HG03565 (cell line): ENCODE data around the gene ADAM19.

Experiments used
- ATAC-seq: cut with Tn5 transposase; IDR thresholded peaks from one replicate; pipeline ENCODE4 v1.9.1; 2021; ENCODE audit warnings: mild to moderate bottlenecking, moderate library complexity; ENCODE audit not compliant: unreplicated experiment

Gene ADAM19

DNA sequence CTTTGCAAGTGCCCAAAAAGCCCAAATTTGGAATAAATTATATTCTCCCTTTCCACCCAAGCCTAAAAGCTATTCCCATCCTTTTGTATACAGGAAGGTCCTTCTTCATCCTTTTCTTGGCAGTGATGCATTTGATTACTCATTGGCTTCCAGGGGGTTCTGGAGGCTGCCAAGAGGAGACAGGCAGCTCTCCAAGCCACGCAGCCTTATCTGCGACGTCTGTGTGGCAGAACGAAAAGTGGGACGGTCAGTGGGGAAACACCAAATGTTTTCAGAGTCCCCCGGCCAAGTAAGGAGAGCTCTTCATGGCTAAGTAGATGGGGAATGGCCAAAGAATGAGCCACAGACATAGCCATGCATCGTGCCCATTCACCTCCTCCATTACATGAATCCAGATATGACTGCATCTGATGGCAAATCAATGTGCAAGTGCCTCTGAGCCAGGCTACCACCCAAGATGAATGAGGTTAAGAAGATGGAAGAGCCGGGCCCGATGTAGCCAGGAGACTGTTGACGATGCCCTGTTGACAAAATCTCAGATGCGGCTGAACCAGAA lies 12.1 kb downstream of the ADAM19 start:
- ATAC-seq = no peak

DNA sequence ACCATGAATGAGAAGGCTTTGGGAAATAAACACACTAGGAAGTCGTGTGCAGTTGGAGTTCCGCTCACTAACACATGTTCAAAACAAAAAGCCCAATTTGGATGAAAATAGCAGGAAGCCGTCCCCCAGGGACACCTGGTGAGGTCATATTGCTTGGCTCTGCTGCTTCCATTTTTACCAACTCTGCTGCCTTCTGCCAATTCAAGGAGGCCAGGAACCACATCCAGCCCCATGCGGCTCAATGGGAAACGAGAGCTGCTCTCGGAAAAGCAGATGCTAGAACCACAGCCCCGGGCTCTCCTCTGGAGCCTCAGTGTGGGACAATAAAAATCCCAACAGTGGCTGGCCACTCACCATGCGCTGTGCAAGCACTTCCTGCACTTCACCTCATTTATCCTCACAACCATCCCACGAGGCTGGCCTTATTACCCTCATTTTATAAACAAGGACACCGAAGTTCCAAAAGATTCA lies 13.4 kb downstream of the ADAM19 start:
- no peak for ATAC-seq

DNA sequence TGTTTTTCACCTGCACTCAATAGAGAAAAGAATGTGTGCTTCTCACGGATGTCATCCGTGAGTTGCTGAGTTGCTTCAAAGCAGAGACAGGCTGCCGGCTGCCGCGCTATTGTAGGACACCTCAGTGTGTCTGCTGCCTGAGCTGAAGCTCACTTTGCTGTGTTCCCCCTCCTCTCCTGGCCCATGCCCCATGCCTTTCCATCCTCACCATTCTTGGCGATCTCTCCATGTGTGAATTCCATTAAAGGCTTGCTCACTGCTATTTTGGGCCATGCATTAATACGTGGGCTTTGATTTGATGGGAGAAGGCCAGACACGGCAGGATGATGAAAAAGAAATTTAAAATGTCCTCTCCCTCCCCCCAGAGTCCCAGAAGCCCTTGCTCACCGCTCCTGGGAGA lies 14.5 kb downstream of the ADAM19 start:
- no peak for ATAC-seq

DNA sequence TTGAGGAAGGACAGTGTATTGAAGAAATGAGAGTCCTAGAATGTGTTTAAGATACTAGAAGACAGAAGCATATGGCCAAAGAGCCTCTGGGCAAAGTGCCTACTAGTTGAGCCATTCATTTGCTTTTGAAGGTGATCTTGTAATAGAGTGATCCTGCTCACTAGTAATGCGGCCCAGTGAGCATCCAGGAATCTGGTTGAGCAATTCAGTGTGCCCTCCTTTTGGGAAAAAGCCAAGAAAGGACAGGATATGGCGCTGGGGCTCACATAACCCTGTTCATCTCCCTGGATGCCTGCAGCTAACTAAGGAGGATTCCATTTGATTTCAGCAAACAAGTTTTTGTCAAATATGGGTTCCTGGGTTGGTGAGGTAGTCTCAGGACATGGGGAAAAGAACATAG lies 16.3 kb downstream of the ADAM19 start:
- no peak for ATAC-seq

DNA sequence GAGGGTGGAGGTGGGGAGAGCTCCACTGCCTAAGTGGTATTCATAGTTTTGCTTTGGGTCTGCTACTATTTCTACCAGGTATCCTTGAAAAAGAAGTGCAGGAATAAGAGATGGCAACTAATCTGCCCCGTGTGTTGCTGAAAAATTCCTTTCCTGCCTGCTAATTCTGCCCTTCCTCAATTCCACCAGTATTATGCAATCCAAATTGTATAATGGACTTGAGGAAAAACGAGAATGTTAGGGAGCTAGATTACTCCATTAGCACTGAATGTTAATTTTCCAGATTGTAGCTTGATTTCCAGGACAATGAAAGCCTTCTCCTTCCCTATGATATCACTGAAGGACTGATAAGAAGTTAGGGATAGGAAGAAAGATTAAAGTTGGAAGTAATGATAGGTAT lies 16.9 kb downstream of the ADAM19 start:
- no peak for ATAC-seq

DNA sequence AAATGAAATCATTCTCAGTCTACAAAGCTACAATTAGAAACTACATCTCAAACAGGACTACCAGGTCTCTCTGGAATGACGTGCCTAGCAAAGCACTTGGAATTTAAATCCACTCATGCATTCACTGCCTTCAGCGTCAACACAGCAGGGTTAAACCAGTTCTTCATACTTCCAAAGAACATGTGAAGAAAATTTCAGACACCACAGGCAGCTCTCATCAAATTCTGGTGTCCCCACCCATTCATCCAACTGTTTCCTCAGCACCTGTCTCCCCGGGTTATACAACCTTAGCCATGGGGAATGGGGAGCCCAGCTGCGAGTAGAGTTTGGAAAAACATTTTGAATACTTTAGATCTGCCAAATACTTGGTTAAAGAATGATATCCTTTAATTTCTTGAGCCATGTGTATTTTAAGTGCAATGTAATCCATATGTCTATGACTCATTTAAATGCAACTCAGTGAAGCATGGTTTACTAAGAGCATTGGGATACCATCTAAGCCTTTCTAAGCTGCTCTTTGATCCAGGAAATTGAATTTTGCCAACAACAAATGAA lies 17.5 kb downstream of the ADAM19 start:
- no peak for ATAC-seq

DNA sequence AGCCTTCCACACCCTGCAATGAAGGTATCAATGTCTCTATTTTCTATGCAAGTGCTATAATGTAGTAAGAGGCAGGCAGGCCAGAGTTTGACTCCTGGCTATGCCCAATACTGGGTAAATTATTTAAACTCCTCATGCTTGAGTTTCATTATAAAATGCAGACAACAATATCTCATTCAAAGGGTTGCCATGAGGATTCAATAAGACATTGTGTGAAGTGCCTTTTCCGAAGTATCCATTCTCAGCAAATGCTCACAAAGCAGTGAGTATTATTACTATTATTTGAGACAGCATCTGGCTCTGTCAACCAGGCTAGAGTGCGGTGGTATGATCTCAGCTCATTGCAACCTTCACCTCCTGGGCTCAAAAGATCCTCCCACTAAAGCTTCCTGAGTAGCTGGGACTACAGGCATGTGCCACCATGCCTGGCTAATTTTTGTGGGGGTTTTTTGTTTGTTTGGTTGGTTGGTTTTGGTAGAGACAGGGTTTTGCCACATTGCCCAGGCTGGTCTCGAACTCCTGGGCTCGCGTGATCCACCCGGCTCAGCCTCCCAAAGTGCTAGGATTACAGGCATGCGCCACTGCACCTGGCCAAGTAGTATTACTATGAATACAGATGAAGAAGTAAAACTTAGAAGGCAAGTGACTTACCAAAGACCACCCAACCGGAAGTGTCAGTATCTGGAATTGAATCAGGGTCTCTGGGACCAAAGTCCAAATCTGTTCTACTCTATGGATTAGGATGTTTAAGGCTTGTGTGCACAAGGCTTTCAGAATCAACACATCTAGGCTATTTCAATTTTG lies 18.8 kb downstream of the ADAM19 start:
- ATAC-seq = no peak

DNA sequence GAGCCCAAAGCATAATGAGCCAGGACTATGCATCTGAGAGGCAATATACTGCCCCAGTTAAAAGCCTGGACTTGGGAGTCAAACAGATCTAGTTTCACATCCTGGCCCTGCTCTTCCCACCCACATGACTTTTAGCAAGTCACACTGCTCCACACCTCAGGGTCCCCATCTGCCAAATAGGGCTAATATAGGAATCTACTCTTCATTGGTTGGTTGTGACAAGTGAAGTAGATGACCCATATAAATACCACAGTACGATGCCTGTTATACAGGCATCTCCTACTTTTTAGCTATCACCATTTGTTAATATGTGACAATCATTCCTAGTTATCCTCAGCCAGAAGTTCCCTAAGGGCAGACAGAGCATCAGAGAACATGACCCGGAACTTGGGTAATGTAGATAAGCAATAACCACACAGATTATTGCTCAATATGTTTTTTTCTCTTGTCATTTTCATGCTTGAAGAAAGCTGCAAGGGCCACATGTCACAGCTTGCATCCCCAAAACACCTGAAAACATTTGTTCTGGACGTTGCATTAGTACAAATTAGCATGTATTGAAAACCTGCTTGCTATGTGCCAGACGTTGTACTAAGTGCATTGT lies 20.4 kb downstream of the ADAM19 start:
- ATAC-seq = no peak

DNA sequence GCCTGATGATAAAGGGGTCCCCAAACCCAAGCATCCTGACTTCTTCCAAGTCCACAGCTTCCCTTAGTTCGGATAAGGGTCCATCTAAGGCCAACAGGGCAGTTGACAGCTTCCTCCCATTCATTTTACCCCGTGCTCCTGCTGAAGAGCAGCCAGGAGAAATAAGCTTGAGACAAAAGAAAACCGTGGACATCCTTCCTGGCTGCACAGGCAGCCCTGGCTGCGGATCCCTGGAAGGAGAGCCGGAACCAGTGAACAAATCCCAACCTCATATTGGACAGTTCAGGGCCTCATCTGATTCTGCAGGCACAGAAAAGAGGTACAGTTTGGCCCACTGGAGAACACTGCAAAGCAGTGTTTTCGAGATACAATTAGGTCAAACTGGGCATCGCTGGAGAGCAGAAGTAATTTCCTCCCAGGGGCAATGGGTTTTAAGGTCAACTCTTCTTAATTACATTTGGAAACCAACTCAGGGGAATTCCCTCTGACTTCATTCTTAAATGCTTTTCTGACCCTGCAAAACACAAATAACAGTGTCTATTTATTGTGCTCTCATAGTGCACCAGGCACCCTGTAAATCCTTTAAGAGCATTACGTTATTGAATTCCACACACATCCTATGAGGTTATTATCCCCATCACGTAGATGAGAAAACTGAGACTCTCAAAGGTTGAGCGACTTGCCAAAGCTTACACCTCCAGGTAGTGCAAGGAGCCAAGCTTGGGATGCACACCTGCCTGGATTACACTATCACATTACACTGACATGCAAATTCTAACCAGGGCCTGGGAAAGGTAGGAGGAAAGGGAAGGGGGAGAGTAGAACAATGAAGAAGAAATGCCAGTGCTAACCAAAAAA lies 21.2 kb downstream of the ADAM19 start:
- no peak for ATAC-seq

DNA sequence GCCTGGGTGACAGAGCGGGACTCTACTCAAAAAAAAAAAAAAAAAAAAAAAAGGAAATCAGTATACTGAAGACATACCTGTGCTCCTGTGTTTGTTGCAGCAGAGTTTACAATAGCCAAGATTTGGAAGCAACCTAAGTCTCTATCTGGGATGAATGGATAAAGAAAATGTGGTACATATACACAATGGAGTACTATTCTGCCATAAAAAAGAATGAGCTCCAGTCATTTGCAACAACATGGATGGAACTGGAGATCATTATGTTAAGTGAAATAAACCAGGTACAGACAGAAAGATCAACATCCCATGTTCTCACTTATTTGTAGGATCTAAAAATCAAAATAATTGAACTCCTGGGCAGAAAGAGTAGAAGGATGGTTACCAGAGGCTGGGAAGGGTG lies 22.9 kb downstream of the ADAM19 start:
- ATAC-seq = no peak

DNA sequence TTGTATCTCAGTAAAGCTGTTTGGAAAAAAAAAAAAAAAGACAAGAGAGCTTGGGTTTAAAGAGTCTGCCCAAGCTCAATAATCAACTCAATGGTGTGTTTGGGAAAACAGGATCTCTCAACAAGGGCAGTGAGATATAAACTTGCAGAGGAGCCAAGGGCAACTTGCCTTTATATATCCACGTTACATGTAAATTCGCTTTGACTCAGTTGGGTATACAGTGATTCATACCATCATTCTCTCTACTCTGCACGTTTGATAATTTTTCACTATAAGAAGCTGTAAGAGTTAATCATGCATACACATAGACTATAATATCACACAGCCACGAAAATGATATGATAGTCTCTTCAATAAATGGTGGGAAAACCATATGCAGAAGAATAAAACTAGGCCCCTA lies 24.9 kb downstream of the ADAM19 start:
- no peak for ATAC-seq

DNA sequence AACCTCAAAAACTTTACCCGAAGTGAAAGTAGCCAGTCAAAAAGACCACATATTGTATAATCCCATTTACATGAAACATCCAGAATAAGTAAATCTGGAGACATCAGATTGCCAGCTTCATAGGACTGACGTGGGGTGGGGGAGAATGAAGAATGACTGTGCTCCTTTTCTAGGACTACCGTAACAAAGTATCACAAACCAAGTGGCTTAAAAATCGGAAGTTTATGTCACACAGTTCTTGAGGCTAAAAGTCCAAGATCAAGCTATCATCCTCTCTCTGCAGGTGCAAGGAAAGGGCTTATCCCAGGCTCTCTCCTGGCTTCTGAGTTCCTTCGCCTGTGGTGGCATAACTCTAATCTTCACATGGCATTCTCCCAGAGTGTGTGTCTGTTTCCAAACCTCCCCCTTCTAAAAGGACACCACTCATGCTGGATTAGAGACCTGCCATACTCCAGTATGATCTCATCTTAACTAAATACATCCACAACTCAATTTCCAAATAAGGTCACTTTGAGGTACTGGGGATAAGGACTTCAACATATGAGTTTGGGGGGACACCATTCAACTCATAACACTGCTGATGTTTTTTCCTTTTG lies 25.5 kb downstream of the ADAM19 start:
- no peak for ATAC-seq

DNA sequence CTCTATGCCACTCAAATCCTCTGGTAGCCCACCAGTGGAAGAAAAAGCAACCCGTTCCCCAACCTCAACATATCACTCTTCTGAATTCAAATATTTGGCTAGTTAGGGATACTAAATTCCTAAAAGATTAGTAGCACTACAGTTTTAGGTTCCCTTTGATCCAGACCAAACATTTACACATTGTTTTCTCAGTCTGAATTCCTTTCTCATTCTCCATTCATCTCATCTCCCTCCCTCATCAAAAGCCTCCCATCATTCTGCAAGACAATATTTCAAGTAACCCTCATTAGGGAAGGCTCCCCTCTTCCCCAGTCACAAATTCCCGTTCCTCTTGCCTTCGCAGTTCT lies 26.3 kb downstream of the ADAM19 start:
- no peak for ATAC-seq

DNA sequence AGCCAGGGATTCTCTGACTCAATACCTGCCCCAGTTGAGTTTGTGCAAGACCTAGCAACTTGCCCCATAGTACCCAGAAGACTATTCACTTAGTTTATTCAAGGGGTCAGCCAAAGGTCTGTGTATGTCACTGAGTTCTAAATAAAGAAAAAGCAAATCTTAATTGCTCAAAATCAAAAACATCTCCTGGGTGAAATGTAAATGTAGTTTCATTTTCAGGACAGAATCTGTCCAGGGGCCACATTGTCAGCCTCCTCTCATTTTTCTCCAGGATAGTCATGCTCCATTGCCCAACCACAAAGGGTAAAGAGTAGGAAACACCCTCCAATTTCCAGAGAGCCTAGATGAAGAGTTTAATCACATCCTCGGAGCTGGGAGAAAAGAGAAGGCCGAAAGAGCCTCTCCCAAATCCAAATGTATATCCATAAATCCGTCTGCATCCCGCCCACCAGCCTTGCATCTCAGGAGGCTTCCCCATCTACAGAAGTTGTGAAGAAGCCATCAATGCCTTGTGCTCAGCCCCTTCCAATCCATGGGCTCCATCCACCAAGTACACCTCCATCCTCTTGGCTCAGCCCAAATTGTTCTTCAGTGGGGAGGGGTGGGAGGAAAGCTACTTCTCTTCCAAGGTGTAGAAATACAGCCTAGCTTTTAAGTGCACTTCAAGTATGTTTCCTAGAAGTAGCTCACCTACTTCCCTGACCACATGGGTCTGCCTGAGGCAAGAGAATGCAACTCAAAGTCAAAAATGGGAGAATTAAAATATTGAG lies 26.9 kb downstream of the ADAM19 start:
- ATAC-seq = no peak

DNA sequence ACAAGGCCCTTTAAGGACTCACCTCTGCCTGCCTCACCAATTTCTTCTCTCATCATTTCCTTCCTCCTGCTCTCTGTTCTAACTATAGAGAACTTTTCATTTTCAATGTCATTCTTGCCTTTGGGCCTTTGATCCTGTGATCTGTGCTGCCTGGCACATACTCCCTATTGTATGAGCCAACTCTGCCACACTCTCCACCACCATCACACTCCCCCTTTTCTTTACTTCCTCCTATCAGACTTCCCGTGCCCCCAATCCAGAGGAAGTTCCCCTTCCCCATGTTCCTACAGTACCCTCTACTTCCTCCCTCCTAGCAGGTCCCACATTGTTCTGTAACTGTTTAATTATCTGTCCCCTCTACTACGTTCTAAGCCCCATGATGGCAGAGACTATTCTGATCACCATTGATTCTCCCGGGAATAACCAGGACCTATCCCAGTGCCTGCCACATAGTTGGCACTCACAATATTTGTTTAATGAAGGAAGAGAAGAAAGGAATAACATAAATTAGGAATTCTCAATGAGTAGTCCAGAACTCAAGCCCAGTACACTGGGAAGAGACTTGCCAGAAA lies 27.5 kb downstream of the ADAM19 start:
- no peak for ATAC-seq

DNA sequence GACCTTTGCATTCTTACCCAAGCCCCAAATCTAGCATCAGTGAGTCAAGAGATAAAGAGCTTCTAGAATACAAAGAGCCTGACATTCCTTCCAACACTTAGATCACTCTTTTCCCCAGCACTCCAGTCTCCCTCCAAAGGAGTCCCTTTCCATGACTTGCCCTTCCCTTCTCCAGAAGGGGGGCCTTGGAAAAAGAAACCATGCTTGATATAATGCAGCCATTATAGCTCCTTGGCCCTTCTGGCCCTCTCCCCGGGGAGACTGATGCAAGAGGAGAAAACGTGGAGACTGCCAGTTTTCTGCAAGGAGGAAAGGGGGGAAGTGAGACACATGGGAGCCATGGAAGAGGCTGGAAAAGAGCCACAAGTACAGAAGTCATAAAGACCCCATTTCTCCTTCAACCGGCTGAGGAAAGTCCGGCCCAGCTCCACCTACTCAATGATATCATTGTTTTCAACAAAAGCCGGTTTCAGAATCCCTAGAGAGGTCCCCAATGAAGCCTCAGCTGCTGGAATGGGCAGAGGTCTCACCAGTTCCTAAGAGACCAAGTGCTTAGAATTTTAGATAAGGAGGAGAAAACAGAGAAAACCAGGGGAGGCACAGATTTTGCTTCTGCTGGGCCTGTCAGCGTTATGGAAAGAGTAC lies 29.0 kb downstream of the ADAM19 start:
- ATAC-seq = no peak

DNA sequence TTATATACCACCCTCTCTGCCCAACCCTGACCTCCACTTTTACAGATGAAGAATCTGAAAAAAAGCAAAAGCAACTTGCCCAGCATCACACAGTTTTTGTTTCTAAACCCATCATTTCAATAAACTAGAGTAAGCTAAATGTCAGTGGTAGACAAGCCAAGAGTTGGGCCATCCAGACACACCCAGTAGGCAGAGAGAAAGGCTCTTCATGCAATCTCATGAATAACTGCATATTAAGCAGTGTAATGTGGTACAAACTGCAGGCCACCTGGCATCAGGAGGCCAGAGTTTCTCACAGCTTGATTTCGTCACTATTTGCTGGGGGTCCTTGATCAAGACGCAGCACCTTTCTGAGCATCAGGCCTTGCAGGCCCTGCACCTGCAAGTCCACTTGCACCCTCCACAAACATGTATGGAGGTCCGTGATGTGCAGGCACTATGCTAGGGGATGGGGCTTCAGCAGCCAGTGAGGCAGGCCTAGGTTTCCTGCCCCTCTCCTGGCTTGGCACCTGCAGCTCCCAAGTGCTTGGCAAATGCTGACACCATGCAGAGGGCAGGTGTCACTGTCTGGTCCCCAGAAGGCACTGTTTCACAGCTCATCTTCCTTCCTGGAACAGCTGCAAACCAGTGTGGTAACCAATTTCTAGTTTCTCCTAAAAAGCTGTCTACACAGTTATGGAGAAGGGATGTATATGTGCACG lies 29.8 kb downstream of the ADAM19 start:
- no peak for ATAC-seq

DNA sequence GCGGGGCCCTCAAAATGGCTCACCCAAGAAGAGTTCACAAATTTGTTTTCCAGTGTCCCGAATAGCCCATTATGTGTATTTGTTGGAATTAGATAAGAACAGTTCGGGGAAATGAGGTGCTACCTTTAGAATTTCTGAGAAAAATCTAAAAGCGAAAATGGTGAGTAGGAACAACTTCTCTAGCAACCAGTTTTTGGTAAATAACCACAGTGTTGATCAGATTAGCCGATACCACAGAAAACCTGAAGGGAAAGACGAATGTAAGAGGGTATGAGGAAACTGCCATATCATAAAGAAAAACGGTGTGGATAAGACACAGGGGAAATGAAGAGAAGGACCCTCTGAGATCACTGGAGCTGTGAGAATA lies 31.0 kb downstream of the ADAM19 start:
- ATAC-seq = no peak
